Endothelial cell of umbilical vein (primary cell): ENCODE data around the gene DUOXA2. TPM values are rescaled to one million over a fixed set of nuclear protein-coding genes. Genes with fewer than 3 reads are reported as not detected.

Experiments
- BruUV-seq: library from RNA; stranded (reverse); fragments of 400-500 nt; replicated peaks from 2 replicates; lab custom pipeline; 2021; lab: Mats Ljungman, UMichigan
- CTCF ChIA-PET: fragments of 300-600, 350-600 bp; sonication (Branson Sonifier 250); formaldehyde crosslinking; loops from one replicate; lab custom pipeline; 2021; ENCODE audit warnings: antibody characterized with exemption, inconsistent platforms; lab: Charles Lee
- POLR2A ChIA-PET: fragments of 300-600, 350-600 bp; sonication (Branson Sonifier 250); formaldehyde crosslinking; loops from one replicate; lab custom pipeline; 2021; ENCODE audit warnings: antibody characterized with exemption, inconsistent platforms; lab: Charles Lee
- DNase-seq: peaks from one replicate; pipeline ENCODE4 v3.0.0-alpha.2; 2011; ENCODE audit warnings: low read depth, low spot score
- FAIRE-seq: peaks from 2 replicates; lab custom pipeline; 2011; peaks lifted over from hg19 to GRCh38; lab: Jason Lieb, UNC
- H2AFZ ChIP-seq: 2 replicates; pipeline ENCODE4 v1.6.0; 2012; ENCODE audit warnings: low read depth, low read length, control low read depth, inconsistent platforms
- H3K27ac ChIP-seq: 2 replicates; pipeline ENCODE4 v1.5.1; 2011; ENCODE audit warnings: low read depth, mild to moderate bottlenecking, control low read depth, low read length, moderate library complexity; ENCODE audit not compliant: insufficient read depth
- H3K27me3 ChIP-seq, 2 experiments: 2 replicates each; pipeline versions ENCODE4 v1.6.0 to v1.6.1; 2011; ENCODE audit warnings: low read length in 2 of 2, mixed read lengths in 1 of 2; ENCODE audit not compliant: control insufficient read depth in 2 of 2, insufficient read depth in 2 of 2
- H3K36me3 ChIP-seq, 2 experiments: 2 replicates in 1 of 2; 3 replicates in 1 of 2; pipeline ENCODE4 v1.5.1; 2011; ENCODE audit warnings: low read length in 2 of 2, mild to moderate bottlenecking in 1 of 2, moderate library complexity in 1 of 2; ENCODE audit not compliant: control insufficient read depth in 2 of 2, insufficient read depth in 2 of 2; ENCODE audit errors: extremely low read depth in 1 of 2
- H3K4me1 ChIP-seq: 3 replicates; pipeline ENCODE4 v1.5.1; 2011; ENCODE audit warnings: mild to moderate bottlenecking, low read length; ENCODE audit not compliant: control insufficient read depth, insufficient read depth; ENCODE audit errors: extremely low read depth
- H3K4me2 ChIP-seq: 2 replicates; pipeline ENCODE4 v1.6.1; 2011; ENCODE audit warnings: low read length, control low read depth, mixed read lengths; ENCODE audit not compliant: insufficient read depth
- H3K4me3 ChIP-seq, 3 experiments: fragments of 200-600 bp in 1 of 3; sonication (generic), shearing (Covaris generic) in 1 of 3; replicated peaks in 1 of 3; 2 replicates each; pipeline ENCODE4 v1.5.1; 2011 to 2016; ENCODE audit warnings: control low read depth in 3 of 3, low read length in 3 of 3, mild to moderate bottlenecking in 2 of 3, inconsistent platforms in 1 of 3, low read depth in 1 of 3, moderate library complexity in 1 of 3; ENCODE audit not compliant: insufficient read depth in 1 of 3
- H3K79me2 ChIP-seq: 2 replicates; pipeline ENCODE4 v1.6.0; 2012; ENCODE audit warnings: low read length, inconsistent platforms; ENCODE audit not compliant: control insufficient read depth, insufficient read depth
- H3K9ac ChIP-seq: replicated peaks from 2 replicates; pipeline ENCODE3; 2011; ENCODE audit warnings: low read length, control low read depth; ENCODE audit not compliant: insufficient read depth; ENCODE audit errors: extremely low read depth
- H3K9me1 ChIP-seq: replicated peaks from 3 replicates; pipeline ENCODE4 v1.6.0; 2011; ENCODE audit warnings: mild to moderate bottlenecking, low read length; ENCODE audit not compliant: control insufficient read depth, insufficient read depth; ENCODE audit errors: extremely low read depth
- H3K9me3 ChIP-seq: replicated peaks from 2 replicates; pipeline ENCODE4 v1.5.1; 2012; ENCODE audit warnings: low read length, inconsistent platforms; ENCODE audit not compliant: control insufficient read depth, insufficient read depth
- H4K20me1 ChIP-seq: replicated peaks from 2 replicates; pipeline ENCODE3; 2011; ENCODE audit warnings: mild to moderate bottlenecking, low read length; ENCODE audit not compliant: control insufficient read depth, insufficient read depth; ENCODE audit errors: extremely low read depth
- EZH2 ChIP-seq: IDR thresholded peaks from 2 replicates; pipeline ENCODE4 v1.6.1; 2012; ENCODE audit warnings: borderline replicate concordance, low read depth, mild to moderate bottlenecking, moderate library complexity, low read length, inconsistent platforms; ENCODE audit not compliant: severe bottlenecking
- GATA2 ChIP-seq: IDR thresholded peaks from 2 replicates; pipeline ENCODE4 v1.7.0; 2011; ENCODE audit warnings: low read depth, mild to moderate bottlenecking, moderate library complexity, mixed read lengths, low read length; ENCODE audit not compliant: insufficient read length, insufficient read depth
- JUN ChIP-seq: IDR thresholded peaks from 2 replicates; pipeline ENCODE4 v1.6.1; 2011; ENCODE audit warnings: borderline replicate concordance, low read depth; ENCODE audit not compliant: insufficient read length, insufficient read depth
- POLR2A ChIP-seq: IDR thresholded peaks from 2 replicates; pipeline ENCODE4 v1.6.1; 2012; ENCODE audit warnings: low read depth, mild to moderate bottlenecking, control low read depth, low read length
- dilution Hi-C: fragments of 300-500 bp; cut with MboI; formaldehyde crosslinking; loops from one replicate; pipeline ENCODE4 v1.15.0; 2019; ENCODE audit warnings: low sequenced_read_pairs; ENCODE audit not compliant: extremely low pct_ligation_motif_present
- intact Hi-C: fragments of 100-400 bp; cut with micrococcal nuclease; formaldehyde crosslinking; loops from one replicate; pipeline ENCODE4 v1.10.0; 2022
- polyA plus RNA-seq, 4 experiments: library from polyadenylated mRNA; depleted of rRNA in 3 of 4; stranded (reverse) in 3 of 4; unstranded in 1 of 4; fragments of >200 nt; gene quantifications; 2 replicates each; pipeline versions ENCODE4 v1.2.1 to v1.2.3, GENCODE V29; 2011 to 2012; ENCODE audit warnings: missing spikeins in 1 of 4
- total RNA-seq: library from RNA; stranded (reverse); gene quantifications from 2 replicates; pipeline ENCODE4 v1.2.3, GENCODE V29; 2021
- TF ChIP-seq, protein P1 (sequence below): IDR thresholded peaks from 2 replicates; pipeline ENCODE4 v1.6.1; 2011; ENCODE audit not compliant: insufficient read depth, insufficient read length

Gene DUOXA2
- total and polyA plus RNA-seq, 2 donors (not counting 3 experiments of a cell fraction or from before 2014, with no cell fraction given) = not detected

DNA sequence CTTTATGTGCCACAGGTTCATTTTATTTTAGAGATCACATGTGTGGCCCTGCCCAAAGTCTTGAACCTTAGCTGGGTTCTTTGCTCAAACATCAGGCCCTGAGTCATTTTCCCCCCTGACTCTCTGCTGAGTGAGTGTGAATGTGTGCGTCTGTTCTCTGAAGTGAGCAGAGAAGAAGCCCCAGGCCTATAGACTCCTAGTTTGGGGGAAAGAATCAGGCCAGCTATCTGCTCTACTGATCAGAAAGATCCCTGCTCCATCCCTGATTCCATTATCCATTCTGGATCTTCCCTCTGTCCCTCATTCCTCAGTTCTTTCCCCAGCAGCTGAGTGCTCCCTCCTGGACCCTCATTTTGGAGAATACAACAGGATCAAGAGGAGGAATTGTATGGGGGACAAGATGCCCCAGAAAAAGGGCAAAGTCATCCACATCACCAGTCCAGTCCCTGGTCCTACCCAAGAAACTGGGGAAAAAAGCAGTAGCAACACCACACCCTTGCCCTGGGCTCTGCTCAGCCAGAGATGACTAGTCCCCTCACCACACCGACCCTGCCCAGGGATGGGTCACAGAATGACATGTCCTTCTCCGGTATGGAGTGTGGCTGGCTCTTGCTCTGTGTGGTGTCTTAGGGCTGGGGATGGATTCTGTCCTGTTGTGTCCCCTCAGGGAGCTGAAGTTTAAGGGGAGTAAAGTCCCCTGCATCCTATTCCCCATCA lies 18.9 kb downstream of the DUOXA2 start:
- no peaks in the 10 kb centered on the region for H3K9me1 ChIP-seq
- intact Hi-C loops = no loop called here
- no peak overlapping the region for H3K4me2 ChIP-seq
- H3K79me2 ChIP-seq = no peaks in the 10 kb centered on the region
- H3K4me3 ChIP-seq = no peak overlapping the region
- H3K9me3 ChIP-seq = no peaks in the 10 kb centered on the region
- no peak overlapping the region for H3K9ac ChIP-seq
- POLR2A ChIA-PET = no interaction called here
- dilution Hi-C loops = no loop called here
- TF ChIP-seq, protein P1, sequence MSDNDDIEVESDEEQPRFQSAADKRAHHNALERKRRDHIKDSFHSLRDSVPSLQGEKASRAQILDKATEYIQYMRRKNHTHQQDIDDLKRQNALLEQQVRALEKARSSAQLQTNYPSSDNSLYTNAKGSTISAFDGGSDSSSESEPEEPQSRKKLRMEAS = no peak
- TF ChIP-seq EZH2 = peak; percentile 6
- no peak for TF ChIP-seq JUN
- CTCF ChIA-PET = interaction anchor here (0.8 to 3.5 kb wide), 5 partner anchors 9 to 23 kb away, joined by 3 to 22 read pairs (median 5); no protein-coding TSS in a partner anchor
- no peaks in the 10 kb centered on the region for H3K4me1 ChIP-seq
- no peak for DNase-seq
- H3K27ac ChIP-seq = no peak overlapping the region
- no peaks in the 10 kb centered on the region for H4K20me1 ChIP-seq
- peaks cover 74 to 77% of the 10 kb centered on the region in 2 experiments for H3K27me3 ChIP-seq
- H3K36me3 ChIP-seq = no peaks in the 10 kb centered on the region
- FAIRE-seq = no peak
- no peak overlapping the region for H2AFZ ChIP-seq
- BruUV-seq = no TSS peak

DNA sequence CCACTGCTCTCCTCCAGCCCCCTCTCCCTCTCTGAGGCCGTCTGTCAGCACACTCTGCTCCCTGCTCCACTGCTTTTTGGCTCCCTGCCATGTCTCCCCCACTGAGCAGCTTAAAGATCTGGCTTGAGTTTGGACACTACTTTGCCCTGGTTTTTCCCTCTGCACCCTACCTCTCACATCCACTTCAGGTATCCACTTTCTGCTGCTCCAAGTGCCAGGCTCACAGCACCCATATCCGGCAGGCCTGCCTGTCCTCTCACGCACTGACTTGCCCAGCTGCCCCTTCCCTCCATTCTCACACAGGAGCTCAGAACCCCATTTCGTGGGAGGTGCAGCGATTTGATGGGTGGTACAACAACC lies 19.4 kb downstream of the DUOXA2 start:
- Histone ChIP-seq H3K4me1 (no peaks in the 10 kb centered on the region), H3K4me2 (no peak overlapping the region), H3K9ac (no peak overlapping the region), H3K27me3 (peaks cover 69 to 72% of the 10 kb centered on the region in 2 experiments), H3K9me3 (no peaks in the 10 kb centered on the region), H3K79me2 (no peaks in the 10 kb centered on the region), H3K4me3 (no peak overlapping the region), H2AFZ (no peak overlapping the region), H3K9me1 (no peaks in the 10 kb centered on the region), H3K36me3 (no peaks in the 10 kb centered on the region), H3K27ac (no peak overlapping the region), H4K20me1 (no peaks in the 10 kb centered on the region)
- ChIA-PET CTCF (interaction anchor here (1.2 to 3.5 kb wide), 3 partner anchors 9 to 15 kb away, joined by 3 to 22 read pairs (median 10); no protein-coding TSS in a partner anchor), POLR2A (no interaction called here)
- no peak for DNase-seq
- FAIRE-seq = no peak
- no TSS peak for BruUV-seq
- dilution Hi-C loops (no loop called here), intact Hi-C loops (no loop called here)
- no peak for TF ChIP-seq POLR2A
- no peak for TF ChIP-seq GATA2
